Activated CD4-positive, CD25-positive, alpha-beta regulatory T cell treated with anti-CD3 and anti-CD28 coated beads, Interleukin-2, amount 50 U/mL, for 72 hours (primary cell): ENCODE measurements around the gene FYB1.

ENCODE experiments used
- DNase-seq: peaks from one replicate; pipeline ENCODE4 v3.0.0; 2021

Gene FYB1

GRCh38 chr5:39115644-39116343 lies 103.6 kb downstream of the FYB1 start:
- DNase-seq: no peak

GRCh38 chr5:39114155-39114554 lies 105.2 kb downstream of the FYB1 start:
- DNase-seq: no peak

GRCh38 chr5:39113354-39113953 lies 105.9 kb downstream of the FYB1 start:
- no peak for DNase-seq

- DNase-seq: no peak
Observed at GRCh38 chr5:39109606-39110005, 109.8 kb downstream of the FYB1 start.

GRCh38 chr5:39108987-39109386 lies 110.4 kb downstream of the FYB1 start:
- DNase-seq: no peak

GRCh38 chr5:39107350-39107749 lies 112.0 kb downstream of the FYB1 start:
- no peak for DNase-seq

- no peak for DNase-seq
Observed at GRCh38 chr5:39106322-39106721, 113.0 kb downstream of the FYB1 start.

- no peak for DNase-seq
Observed at GRCh38 chr5:39104221-39104620, 115.1 kb downstream of the FYB1 start.

GRCh38 chr5:39102684-39103155 lies 116.6 kb downstream of the FYB1 start:
- DNase-seq: no peak

GRCh38 chr5:39100851-39101396 lies 118.4 kb downstream of the FYB1 start:
- no peak for DNase-seq

GRCh38 chr5:39100301-39100850 lies 119.0 kb downstream of the FYB1 start:
- DNase-seq: no peak

GRCh38 chr5:39099831-39100230 lies 119.5 kb downstream of the FYB1 start:
- no peak for DNase-seq

- DNase-seq: no peak
Observed at GRCh38 chr5:39093352-39093751, 126.0 kb downstream of the FYB1 start.

GRCh38 chr5:39092581-39093351 lies 126.6 kb downstream of the FYB1 start:
- no peak for DNase-seq

GRCh38 chr5:39091940-39092580 lies 127.3 kb downstream of the FYB1 start:
- no peak for DNase-seq

- no peak for DNase-seq
Observed at GRCh38 chr5:39083968-39084367, 135.4 kb downstream of the FYB1 start.

GRCh38 chr5:39082995-39083394 lies 136.4 kb downstream of the FYB1 start:
- DNase-seq: no peak

GRCh38 chr5:39080597-39081204 lies 138.7 kb downstream of the FYB1 start:
- DNase-seq: peak; percentile 39

- DNase-seq: no peak
Observed at GRCh38 chr5:39080168-39080567, 139.2 kb downstream of the FYB1 start.

- no peak for DNase-seq
Observed at GRCh38 chr5:39079147-39079546, 140.2 kb downstream of the FYB1 start.

- no peak for DNase-seq
Observed at GRCh38 chr5:39076757-39077728, 142.3 kb downstream of the FYB1 start.
